Epithelial cell of esophagus (primary cell): ENCODE results near the gene PCDH20.
A peak's percentile ranks its signal among the peaks of the same experiment; 100 is the strongest.
"Not testable (repeated sequence)": the region's sequence is repeated elsewhere in the genome, so short reads cannot be mapped to it uniquely, and the experiment has no call there.

Experiments
- DNase-seq: peaks from one replicate; pipeline ENCODE4 v3.0.0; 2010; ENCODE audit warnings: low read depth
- H3K4me3 ChIP-seq: 2 replicates; pipeline ENCODE4 v1.5.1; 2011; ENCODE audit warnings: mild to moderate bottlenecking, low read length, control low read depth
- CTCF ChIP-seq: IDR thresholded peaks from 2 replicates; pipeline ENCODE4 v1.5.1; 2011; ENCODE audit warnings: low read depth, mild to moderate bottlenecking, low read length, control low read depth, inconsistent platforms; ENCODE audit not compliant: insufficient read depth; ENCODE audit errors: missing control alignments

The PCDH20 gene

GRCh38 chr13:61406275-61406674 lies 9.4 kb downstream of the PCDH20 start:
- DNase-seq: no peak
- TF ChIP-seq CTCF: no peak
- H3K4me3 ChIP-seq: no peak overlapping the region

DNA sequence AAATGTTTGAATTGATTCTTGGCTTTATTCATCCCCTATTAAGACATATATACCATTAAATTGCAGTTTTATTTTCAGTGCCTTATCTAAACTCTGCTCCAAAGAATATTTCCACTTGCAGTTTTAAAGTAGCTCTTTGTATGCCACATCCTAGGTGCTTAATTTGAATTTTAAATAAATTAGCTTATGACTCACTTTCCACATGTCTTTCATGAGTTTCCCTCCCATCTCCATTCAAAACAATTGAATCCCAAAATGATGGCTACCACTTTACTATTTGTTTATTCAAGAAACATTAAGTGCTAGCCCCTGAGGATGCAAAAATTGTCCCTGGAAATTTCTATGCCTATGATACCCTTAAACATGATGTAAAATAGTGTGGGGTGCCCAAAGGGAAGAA lies 19.5 kb downstream of the PCDH20 start:
- H3K4me3 ChIP-seq: no peak overlapping the region

GRCh38 chr13:61391426-61391825 lies 24.2 kb downstream of the PCDH20 start:
- H3K4me3 ChIP-seq: no peak overlapping the region
- no peak for TF ChIP-seq CTCF
- DNase-seq: no peak

More for the DNA sequence above, 19.5 kb downstream of the PCDH20 start:
- DNase-seq: no peak
- TF ChIP-seq CTCF: no peak

- no peak for DNase-seq
- no peak for TF ChIP-seq CTCF
- H3K4me3 ChIP-seq: no peak overlapping the region
Measured at GRCh38 chr13:61387694-61388093, 28.0 kb downstream of the PCDH20 start.

DNA sequence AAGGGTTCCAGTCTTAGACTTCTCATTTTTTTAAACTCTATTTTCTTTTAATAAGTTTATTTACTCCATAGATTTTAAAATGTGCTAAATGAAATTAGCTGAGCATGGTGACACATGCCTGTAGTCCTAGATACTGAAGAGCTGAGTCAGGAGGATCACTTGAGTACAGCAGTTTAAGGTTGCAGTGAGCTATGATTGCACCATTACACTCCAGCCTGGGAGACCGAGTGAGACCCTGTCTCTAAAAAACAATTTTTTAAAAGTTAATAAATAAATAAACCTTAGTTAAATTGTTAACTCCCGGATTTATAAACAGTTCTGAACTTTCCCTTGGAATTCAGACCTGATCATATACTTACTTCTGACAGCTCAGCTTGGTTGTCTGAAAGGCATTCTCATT lies 32.5 kb downstream of the PCDH20 start:
- peak; percentile 22 for DNase-seq
- no peak for TF ChIP-seq CTCF
- no peak overlapping the region for H3K4me3 ChIP-seq

DNA sequence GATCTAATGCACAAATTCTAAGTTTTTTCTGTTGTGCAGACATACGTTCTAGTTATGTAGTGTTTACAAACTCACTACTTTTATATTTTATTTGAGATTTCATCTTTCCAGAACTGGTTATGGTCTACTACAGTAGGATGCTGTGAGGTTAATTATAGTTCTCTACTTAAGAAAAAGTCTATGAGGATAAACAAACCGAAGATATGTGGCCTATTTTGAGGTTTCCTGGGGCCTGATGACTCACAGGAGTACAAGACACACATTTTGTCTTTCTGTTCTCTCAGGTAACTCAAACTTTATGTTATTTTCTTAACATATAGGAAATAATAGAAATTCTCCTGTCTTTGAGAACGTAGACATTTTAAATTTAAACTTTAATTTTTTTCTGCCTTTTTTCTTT lies 45.1 kb downstream of the PCDH20 start:
- TF ChIP-seq CTCF: no peak
- H3K4me3 ChIP-seq: no peak overlapping the region
- DNase-seq: no peak

- H3K4me3 ChIP-seq: not testable (repeated sequence)
Measured at GRCh38 chr13:61364690-61365089, 51.0 kb downstream of the PCDH20 start.

DNA sequence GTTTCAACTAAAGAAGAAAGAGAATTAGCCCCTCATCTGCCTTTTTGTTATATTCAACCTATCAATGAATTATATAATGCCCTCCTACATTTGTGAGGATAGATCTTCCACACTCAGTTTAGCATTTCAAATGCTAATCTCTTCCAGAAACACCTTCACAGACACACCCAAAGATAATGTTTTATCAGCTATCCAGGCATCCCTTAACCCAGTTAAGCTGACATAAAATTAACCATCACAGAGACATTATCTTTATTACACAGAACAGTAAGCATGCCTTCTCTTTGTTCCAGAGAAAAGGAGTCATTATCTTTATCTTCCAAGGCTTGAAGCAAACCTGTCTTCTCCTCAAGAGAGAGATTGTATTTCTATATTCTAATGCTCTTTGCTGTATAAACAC lies 53.1 kb downstream of the PCDH20 start:
- no peak overlapping the region for H3K4me3 ChIP-seq
- TF ChIP-seq CTCF: no peak
- no peak for DNase-seq

More at GRCh38 chr13:61364690-61365089, 51.0 kb downstream of the PCDH20 start:
- DNase-seq: not testable (repeated sequence)
